Nucleus accumbens (tissue), 56 donors: ENCODE measurements around the gene PDE10A.

Source experiments
- DNase-seq, 56 donors: peaks; one replicate each; lab custom pipeline; 2025; lab: John Stamatoyannopoulos, UW

PDE10A gene

DNA sequence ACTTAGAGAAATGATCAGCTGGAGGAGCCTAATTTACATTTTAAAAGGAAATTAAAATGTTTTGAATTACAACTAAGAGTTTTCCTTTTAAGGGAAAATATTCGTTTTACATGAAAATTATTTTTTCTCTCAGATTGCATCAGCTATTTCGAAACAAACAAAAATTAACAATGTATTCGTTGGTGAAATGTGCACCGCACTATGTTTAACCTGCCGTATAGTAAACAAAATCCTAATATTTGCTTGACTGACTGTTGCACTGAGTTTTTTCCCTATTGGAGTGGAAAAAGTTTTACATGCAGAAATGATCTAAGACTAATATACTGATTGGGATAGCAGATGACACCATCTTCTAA lies 5.7 kb downstream of the PDE10A start:
- no peak for DNase-seq

DNA sequence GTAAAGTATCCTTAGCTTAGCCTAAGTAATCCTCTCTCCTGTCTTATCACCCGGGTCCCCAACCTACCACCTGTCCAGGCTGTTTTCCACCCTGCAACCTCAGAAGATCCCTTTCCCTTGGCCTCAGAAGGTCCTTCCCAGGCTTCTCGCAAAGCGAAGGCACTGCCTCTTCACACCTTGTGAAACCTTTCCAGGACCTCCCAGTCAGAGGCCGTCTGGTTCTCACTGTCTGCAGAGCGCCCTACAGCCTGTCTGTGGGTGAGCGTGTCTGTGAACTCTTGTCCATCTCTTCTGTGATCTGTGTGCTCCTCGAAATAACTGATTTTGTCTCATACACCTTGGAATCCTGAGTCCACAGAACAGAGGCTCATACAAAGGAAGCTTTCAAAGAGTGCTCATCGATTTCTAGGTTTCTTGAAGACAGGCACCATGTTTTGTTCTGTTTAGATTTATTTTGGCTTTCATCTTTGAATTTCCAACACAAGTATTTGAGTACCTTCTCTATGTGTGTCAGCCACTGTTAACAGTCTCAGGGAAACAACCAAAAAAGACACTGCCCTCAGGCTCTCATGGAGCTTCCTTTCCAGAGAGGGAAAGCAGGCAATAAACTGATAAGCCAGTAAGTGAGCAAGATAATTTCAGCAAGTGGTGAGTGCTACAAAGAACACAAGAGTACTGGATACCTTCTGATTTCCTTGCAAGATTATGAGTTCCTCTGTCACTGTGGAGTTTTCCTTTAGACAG lies 6.3 kb downstream of the PDE10A start:
- no peak for DNase-seq

DNA sequence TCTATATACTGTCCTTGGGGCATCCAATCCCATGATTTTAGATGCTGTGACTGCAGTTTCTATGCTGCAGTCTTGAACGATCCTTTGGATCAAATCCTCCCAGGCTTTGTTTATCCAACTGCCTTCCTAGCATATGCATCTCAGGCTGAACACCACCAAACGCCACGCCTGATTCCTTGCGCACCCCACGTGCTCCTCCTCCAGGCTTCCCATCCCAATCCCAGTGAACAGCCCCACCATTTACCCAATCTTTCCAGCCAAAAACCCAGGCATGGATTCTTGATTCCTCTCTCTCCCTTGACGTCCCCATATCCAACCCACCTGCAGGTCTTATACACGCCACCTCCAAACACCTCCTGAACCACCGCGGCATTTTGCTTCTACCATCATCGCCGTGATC lies 7.8 kb downstream of the PDE10A start:
- peak in 5 of 56 donors; percentile 36 to 63 (median 44) for DNase-seq

DNA sequence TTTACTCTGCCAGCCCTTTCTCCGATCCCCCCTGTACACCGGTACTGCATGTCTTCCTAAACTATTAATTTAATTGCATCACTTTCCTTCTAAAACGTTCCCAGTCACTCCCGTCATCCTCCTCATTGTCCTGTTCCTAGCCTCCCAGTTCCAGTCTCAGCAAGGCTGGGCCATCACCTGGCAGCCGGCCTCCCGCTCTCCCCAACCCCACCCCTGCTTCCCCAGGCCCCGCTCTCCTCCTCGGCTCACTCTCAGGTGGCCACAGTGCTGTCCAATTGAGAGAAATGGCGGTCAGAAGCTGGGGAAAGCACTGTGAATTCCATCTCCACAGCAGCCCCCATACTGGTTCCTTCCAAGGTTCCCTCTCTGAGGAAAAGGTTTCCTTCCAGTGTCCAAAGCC lies 8.9 kb downstream of the PDE10A start:
- DNase-seq = no peak

DNA sequence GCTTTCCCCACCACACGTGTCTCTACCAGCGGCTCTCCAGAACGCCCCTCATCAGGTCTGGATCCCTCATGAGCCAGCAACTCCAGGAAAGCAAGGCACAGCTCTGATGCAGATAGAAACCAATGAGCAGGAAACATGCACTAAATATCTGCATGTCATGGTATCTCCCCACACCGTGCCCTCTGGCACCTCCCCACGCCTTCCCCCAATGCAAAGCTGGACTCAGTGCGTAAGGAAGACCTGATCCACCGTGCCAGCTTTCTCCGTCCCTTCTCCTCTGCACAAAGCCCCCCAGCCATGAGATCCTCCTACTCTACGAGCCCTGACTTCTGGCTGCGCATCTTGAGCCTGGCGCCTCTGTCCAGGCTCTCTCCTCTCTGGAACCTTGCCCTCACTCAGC lies 9.4 kb downstream of the PDE10A start:
- DNase-seq = no peak

DNA sequence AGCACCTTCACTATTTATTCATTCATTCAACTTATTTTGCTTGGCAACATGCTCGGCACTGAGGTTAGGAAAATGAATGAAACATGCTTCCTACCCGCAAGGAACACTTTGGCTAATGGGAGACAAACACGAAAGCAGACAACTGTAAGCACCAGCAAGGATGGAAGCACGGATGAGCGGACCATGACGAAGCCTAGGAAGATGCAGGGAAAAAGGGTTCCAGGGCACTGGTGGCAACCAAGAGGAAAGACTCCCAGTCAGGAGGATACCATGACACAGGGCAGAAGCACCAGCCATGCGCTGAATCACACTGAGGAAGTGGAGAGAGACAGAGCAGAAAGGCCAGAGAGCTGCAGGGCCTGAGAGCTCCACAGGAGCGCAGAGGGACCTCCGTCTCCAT lies 9.8 kb downstream of the PDE10A start:
- no peak for DNase-seq

DNA sequence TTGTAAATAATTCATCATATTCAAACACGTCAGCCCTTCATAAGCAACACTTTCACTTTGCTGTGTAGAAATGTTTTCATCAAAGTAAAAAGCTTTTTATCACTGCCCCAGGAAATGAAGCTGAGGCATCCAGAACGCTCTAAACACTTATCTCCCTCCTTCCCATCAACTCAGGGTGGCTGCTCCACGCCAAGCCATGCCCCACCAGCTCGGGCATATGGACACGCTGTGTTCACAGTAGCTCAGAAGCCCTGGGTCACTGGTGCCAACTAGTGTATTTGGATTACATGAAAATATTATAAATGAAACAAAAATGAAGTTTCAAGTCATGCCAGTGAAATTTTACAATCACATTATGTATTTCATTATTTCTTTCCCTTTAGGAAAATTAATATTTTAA lies 10.3 kb downstream of the PDE10A start:
- no peak for DNase-seq

DNA sequence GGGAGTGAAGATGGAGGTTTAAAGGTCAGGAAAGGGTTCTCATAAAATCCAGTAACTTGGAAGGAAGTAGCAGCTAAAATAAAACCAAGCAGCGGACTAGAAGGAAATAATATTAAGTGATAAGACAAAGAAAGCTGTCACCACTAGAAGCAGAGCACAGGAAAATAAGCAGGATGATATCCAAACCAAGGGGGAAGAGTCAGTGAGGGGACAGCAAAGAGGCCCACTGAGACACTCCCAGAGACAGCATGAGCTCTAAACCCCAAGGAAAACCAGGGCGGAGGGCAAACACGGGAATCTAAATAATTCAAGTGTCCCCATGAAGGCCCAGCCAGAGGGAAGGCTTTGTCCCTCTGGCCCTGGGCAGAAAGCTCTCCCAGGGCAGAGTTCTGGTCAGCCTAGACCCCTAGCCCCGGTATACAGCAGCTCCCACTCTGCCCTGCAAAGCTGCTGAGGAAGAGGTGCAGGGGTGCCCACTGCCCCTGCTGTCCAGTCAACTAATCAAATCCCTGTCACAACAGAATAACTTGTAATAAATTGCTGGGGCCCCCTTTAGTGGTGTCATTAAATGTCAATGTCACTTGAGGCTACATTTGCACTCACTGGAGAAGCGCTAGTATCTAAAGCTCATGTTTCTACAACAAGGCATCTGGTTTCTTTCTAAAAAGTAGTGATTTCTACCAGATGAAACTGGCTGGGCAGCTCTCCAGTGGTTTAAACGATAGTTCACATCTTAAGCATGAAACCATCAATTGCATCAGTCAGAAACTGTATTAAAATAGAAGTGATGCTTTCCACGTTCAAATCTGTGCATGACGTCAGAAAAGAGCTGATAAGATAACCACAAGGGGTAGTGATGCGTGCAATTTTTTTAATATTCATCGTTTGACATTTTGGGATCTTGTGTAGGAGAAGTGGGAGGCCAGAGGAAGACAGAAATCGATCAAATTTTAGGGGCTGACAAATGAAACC lies 13.6 kb downstream of the PDE10A start:
- DNase-seq = no peak

DNA sequence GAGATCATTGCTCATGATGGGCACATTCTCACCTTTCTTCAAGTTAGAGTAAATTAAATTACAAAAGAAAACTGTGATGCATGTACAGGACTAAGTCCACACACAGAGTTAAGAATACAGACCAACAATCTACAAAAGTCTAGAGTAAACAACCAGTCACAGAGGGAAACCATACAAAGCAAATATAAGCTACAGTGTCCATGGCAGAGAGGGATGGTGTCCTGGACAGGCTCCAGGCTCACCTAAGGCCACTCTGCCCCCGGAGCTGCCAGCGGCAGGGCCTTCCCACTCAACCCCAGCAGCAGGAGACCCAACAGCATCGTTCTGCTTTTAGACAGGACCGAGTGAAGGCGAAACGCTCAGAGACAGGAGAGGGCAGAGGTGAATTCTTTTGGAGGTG lies 16.0 kb downstream of the PDE10A start:
- no peak for DNase-seq

DNA sequence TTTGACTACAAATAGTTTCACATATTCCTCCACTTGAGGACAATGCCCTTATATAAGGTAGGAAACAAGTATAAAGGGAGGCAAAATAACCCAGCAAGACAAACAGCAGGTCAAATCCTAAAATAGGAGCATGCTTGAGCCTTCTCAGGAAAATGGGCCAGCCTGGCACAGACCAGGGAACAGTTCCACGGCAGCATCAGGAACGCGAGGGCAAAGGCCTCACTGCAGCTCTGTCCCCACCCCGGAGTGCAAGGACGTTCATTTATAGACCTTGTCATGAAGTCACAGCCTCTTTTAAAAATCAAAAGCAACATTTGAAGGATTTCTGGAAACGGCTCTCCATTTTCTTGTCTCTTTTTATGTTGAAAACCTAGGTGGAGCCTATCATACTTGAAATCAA lies 17.1 kb downstream of the PDE10A start:
- DNase-seq = no peak

DNA sequence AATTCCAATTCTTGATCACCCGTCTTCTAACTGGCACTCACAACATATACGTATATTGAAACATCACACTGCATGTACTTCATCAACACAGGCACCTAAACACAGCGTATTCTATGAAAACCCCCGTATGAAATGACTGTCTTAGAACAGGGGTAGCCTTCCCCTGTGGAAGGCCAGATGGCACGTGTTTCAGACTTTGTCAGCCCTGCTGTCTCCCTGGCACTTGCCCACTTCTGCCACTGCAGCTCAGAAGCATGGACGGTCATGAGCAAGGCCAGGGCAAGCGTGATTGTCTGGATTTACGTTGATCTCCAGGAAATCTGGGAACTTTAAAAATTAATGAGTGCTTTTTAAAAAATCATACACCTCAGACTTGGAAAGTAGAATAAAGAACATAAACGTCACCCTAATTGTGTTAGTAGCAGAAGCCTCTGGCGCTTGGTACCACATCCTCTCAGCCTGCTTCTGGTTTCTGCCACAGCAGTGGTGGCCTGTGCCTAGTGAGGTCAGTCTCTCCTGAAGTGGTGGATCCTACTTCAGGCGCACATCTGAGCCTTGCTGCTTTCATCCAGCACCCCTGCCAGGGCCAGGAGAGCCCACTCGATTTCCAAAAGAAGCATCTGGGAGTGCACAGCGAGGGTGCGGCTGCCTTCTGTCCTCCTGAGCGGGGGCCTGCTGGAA lies 18.3 kb downstream of the PDE10A start:
- no peak for DNase-seq

DNA sequence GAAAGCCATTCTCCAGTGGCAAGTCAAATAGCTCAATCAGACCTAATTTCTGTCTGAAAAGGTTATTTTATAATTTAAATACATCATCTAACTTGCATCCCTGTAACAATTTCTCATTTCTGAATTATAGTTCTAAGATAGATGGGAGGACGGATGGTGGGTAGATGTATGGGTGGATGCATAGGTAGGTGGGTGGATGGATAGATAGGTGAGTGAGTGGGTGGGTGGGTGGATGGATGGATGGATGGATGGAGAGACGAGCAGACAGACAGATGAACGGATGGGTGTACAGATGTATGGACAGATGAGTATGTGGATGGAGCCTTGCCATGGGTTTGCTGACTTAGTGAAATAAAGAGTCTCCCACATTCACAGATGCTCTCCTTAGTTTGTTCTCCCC lies 20.0 kb downstream of the PDE10A start:
- DNase-seq = no peak

DNA sequence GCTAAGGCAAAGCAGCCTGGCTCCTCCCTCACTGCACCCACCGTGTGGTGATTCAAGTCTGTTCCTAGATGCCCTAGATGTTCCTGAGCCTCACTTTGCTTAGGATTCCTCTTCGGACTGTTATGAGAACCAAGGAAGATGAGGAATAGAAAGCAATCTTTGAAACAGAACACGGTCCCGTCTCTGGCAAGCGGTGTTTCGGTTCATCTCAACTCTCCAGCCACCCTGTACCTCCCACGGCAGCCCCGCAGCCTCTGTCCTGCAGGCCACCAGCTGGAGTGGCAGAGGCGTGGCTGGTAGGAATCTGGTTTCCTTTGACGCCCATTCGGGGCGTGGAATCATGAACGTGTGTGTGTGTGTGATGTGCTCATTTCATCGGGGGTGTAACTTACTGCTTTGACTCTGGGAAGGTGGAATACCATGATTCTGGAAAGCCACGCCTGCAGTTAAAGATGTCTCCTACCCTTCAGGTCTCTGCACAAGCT lies 21.3 kb downstream of the PDE10A start:
- DNase-seq = peak in 4 of 56 donors; percentile 23 to 42 (median 32)

DNA sequence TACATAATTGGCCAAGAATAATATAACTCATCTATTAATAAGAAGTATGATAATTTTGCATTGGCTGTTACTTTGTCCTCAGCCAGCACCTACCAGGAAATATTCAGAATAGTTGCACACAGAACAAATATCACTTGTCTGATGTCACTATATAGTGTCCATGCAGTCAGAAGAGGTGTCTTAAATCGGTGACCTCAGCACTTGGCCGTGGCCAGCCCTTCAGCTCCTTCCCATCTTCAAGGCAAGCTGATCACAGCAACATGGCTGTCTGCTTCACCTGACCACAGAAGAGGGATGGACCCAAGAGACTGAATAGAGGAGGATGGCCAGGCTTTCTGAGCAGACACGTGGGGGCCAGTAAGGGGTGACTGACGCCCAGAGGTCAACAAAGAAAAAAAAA lies 22.2 kb downstream of the PDE10A start:
- no peak for DNase-seq

DNA sequence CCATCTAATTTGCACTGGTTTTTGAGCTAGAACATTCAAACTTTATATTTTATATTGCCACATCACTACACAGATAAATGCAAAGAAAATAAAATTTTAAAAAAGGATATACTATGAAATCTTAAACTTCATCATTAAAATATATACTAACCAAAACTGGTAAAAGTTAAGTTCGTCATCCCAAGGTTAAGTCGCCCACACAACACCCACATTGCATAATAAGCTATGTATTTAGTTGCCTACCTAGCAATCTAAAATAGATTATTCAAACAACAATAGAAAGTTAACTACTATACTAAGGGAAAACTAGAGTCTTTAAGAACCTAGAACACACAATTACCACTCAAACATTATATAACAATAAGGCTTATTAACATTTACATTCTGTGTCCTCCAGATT lies 24.5 kb downstream of the PDE10A start:
- DNase-seq = no peak

DNA sequence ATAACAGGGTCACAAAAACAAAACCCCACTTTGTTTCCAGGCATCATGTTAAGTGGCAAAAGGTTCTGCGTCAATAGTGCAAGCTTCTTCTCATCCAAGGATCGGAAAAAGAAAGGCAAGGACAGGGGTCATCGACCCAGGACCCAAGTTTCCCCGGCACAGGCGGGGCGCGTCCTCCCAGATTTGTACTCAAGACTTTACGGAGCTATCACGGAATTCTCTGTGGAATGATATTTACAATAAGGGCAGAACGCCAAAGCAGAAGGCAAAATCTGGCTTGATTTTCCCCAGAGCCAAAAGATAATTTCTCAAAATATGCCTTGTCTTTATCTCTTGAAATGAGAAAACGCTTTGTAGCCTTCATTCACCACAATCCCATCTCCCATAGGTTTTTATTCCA lies 25.5 kb downstream of the PDE10A start:
- DNase-seq = no peak

DNA sequence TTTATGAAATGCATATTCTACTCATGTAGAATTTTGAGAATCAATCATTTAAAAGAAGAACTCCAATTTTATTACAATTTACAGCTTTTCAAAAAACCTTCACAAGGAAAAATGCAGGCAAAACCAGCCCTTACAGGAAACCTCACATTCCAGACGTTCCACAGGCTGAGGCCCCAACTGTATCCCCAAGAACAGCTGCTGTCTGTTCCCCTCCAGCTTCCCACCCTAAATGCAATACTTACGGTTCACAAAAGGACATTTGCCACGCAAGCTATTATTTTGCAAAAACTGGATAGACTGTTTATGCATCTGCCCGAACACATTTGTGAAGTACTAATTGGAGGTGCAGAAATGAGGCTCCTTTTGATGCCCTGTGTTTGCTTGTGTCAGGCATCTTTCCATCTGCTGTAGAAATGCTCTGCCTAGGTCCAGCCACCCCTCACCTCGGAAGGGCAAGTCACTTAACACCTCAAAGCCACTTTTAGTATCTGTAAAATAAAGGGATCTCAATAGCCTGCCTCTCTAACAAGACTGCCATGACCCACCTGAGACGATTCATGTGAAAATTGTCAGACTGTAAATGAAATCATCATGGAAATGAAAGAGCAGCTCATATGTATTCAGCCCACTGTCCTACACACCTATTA lies 26.5 kb downstream of the PDE10A start:
- DNase-seq = no peak

DNA sequence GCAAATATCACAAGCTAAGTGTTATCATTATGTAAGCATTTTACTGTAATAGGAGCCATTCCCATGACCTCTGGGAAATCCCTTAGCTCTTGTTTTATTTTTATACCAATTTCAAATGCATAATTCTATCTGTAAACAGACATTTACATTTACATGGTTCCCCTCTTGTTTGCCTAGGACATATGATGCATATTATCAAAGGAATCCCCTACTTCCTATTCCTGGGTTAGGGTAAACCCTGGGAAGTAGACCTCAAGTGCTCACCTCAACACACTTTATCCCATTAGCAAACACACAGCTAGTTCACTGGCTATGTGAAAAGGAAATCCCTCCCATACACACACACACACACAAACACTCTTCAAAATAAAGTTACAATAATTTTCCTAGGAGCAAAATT lies 27.1 kb downstream of the PDE10A start:
- DNase-seq = no peak

DNA sequence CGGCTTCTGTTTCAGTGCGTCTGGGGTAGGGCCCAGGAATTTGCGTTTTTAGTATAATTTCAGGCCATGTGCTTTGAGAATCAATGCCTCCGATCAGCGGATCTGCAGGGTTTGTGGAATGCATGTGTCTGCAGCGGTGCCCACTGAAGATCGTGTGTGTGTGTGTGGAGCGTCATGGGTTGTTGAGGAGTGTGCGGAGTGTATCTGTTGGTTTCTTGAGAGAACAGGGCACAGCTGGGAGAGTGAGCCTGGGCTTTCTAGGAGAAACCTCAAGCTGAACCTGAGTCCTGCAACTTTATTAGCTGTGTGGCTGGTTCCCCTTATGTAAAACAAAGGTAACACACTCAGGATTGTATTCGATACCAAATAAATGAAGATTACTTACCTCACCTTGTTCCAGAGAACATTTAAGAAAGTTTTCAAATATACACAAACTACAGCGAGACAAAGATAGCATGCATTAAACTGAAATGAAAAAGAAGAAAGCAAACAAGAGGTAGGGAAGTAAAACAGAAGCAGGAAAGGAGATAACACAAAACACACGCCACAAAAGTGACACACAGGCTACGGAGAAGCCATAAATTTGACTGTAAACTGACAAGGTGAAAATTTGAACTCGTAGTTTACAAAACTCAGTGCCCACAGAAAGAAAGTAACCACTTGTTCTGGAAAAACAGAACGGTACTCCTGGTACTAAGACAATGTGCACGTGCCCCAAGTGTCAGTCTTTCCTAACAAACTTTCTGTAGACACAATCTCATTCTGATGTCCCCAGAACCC lies 28.8 kb downstream of the PDE10A start:
- no peak for DNase-seq

DNA sequence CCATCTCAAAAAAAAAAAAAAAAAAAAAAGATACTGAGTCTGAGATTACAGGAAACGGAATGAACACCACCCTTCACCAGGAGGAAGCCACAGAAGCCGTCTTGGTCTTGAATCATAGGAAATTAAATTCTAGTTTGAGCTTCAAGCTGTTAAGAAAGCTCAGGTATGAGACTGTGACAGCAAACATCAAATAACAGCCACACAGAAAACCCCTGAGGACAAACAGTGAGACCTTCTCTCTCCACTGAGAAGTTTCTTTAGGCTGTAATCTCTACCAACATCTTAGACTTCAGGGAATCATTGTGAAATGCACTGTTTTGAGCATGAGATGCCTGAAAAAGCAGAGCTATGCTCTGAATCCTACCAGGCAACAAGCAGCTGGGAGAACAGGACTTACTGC lies 30.8 kb downstream of the PDE10A start:
- DNase-seq = no peak
